ENCODE results near the gene GRID1. TPM values are rescaled to one million over a fixed set of nuclear protein-coding genes. Genes with fewer than 3 reads are reported as not detected.

The GRID1 gene
- total and polyA plus RNA-seq, 9 of the 15 experiments (the other 6 are each of a cell fraction or from before 2014, with no cell fraction given): 0.01 to 7.2 (median 1.2) TPM

DNA sequence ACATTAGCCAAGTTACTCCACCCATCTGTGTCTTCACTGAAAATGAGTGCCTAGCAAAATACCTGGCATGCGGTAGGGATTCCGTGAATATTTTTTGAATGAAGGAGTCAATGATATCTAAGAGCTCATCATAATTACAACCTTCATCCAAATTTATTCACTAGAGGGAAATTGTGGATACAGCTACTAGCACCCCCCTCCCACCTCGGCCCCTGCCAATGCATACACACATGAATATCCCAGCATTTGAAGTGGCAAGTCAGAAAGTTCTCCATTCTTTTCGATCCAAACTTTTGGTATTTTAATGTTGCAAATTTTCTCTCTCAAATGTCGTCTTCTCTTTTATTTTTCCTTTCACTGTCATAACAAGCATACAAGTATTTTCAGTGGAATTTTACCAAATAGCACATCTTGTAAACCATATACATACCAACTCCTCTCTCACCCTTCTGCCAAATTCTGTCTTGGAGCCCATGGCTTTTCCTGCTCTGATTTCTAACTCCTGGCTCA lies 164.3 kb downstream of the GRID1 start (continued):
- no peak for TF ChIP-seq E2F6 (IDR thresholded peaks at IDR 0.05; ENCODE audit: borderline replicate concordance in 1 of 2, extremely low read depth in 1 of 2, insufficient read depth in 1 of 2, insufficient read length in 1 of 2, low read depth in 1 of 2, low read length in 1 of 2, poor library complexity in 1 of 2, severe bottlenecking in 1 of 2)
- no peak for TF ChIP-seq USF2 (CRISPR knock-in tag; IDR thresholded peaks at IDR 0.05)
- no peak for TF ChIP-seq TAF7 (tag; IDR thresholded peaks at IDR 0.05)
- no peak for TF ChIP-seq KDM4B (IDR thresholded peaks at IDR 0.05; ENCODE audit: borderline replicate concordance in 2 of 2, low read depth in 1 of 2)

- no TSS peak for BruUV-seq (replicated peaks)
- DNase-seq (ENCODE audit: extremely low read depth in 1 of 4, low spot score in 3 of 4) (no peak), ATAC-seq (no peak), FAIRE-seq (no peak)
- Histone ChIP-seq H3K27me3 (ENCODE audit: control insufficient read depth in 2 of 2, insufficient read depth in 2 of 2, low read length in 2 of 2) (no peaks in the 10 kb centered on the region), H2AFZ (ENCODE audit: low read depth, low read length) (no peak overlapping the region), H3K9ac (ENCODE audit: insufficient read depth in 1 of 2, low read depth in 2 of 2, low read length in 2 of 2) (no peak overlapping the region), H3K4me1 (replicated peaks in 1 of 2; ENCODE audit: control insufficient read depth in 2 of 2, insufficient read depth in 2 of 2, low read length in 2 of 2) (no peaks in the 10 kb centered on the region), H3K4me3 (no peak overlapping the region), H3K4me2 (ENCODE audit: insufficient read depth, low read length) (no peak overlapping the region), H3K36me3 (ENCODE audit: control insufficient read depth, insufficient read depth, low read length) (no peaks in the 10 kb centered on the region), H3K27ac (ENCODE audit: extremely low read depth, low read depth, low read length) (no peak overlapping the region), H3K9me1 (ENCODE audit: control insufficient read depth, insufficient read depth, low read length) (no peaks in the 10 kb centered on the region), H3K79me2 (ENCODE audit: control insufficient read depth, insufficient read depth, low read length) (no peaks in the 10 kb centered on the region), H4K20me1 (replicated peaks; ENCODE audit: control insufficient read depth, insufficient read depth, low read length) (no peaks in the 10 kb centered on the region), H3K9me3 (replicated peaks; ENCODE audit: control insufficient read depth, insufficient read depth, low read depth, low read length) (no peaks in the 10 kb centered on the region)
- ChIA-PET CTCF (ENCODE audit: low intra/inter-chr PET ratio) (no interaction called here), POLR2A (no interaction called here)
- intact Hi-C loops (cut with micrococcal nuclease) (no loop called here), in situ Hi-C loops (cut with MboI) (no loop called here)
- no peak for TF ChIP-seq PHB (CRISPR knock-in tag; IDR thresholded peaks at IDR 0.05)
- TF ChIP-seq ZNF584 (CRISPR knock-in tag; IDR thresholded peaks at IDR 0.05; ENCODE audit: low read depth): no peak
- no peak for TF ChIP-seq L3MBTL2 (IDR thresholded peaks at IDR 0.05)
- no peak for TF ChIP-seq FOXP1 (CRISPR knock-in tag; IDR thresholded peaks at IDR 0.05)
- TF ChIP-seq SAFB (IDR thresholded peaks at IDR 0.05; ENCODE audit: borderline replicate concordance, low read depth, low read length): no peak
- no peak for TF ChIP-seq POLR2H (tag; IDR thresholded peaks at IDR 0.05; ENCODE audit: low read depth)
- TF ChIP-seq GABPB1 (CRISPR knock-in tag; IDR thresholded peaks at IDR 0.05): no peak
- TF ChIP-seq NONO (IDR thresholded peaks at IDR 0.05; ENCODE audit: low read depth in 2 of 2, low read length in 1 of 2): no peak
- TF ChIP-seq NFRKB (IDR thresholded peaks at IDR 0.05; ENCODE audit: low read depth): no peak
- TF ChIP-seq GTF2E2 (tag; IDR thresholded peaks at IDR 0.05): no peak
- TF ChIP-seq, protein P1, sequence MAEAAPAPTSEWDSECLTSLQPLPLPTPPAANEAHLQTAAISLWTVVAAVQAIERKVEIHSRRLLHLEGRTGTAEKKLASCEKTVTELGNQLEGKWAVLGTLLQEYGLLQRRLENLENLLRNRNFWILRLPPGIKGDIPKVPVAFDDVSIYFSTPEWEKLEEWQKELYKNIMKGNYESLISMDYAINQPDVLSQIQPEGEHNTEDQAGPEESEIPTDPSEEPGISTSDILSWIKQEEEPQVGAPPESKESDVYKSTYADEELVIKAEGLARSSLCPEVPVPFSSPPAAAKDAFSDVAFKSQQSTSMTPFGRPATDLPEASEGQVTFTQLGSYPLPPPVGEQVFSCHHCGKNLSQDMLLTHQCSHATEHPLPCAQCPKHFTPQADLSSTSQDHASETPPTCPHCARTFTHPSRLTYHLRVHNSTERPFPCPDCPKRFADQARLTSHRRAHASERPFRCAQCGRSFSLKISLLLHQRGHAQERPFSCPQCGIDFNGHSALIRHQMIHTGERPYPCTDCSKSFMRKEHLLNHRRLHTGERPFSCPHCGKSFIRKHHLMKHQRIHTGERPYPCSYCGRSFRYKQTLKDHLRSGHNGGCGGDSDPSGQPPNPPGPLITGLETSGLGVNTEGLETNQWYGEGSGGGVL (CRISPR knock-in tag; IDR thresholded peaks at IDR 0.05): no peak
- no peak for TF ChIP-seq KLF13 (tag; IDR thresholded peaks at IDR 0.05; ENCODE audit: borderline replicate concordance, low read depth)
- 5% methylated on average over 1 of the region's 1 CpG for WGBS (ENCODE audit: insufficient coverage, low coverage, missing lambda C conversion rate)
Observed at GRCh38 chr10:86200867-86201266, 165.7 kb downstream of the GRID1 start.
